CD4-positive, alpha-beta T cell (primary cell): Measurements from ENCODE around the gene YKT6. TPM values are rescaled to one million over a fixed set of nuclear protein-coding genes. Genes with fewer than 3 reads are reported as not detected.
"Not testable (repeated sequence)": the region's sequence is repeated elsewhere in the genome, so short reads cannot be mapped to it uniquely, and the experiment has no call there.

Experiments used
- ATAC-seq: fragments of 200-7000 bp; cut with Tn5 transposase; one replicate; pipeline ENCODE4 v1.10.0; 2022; ENCODE audit warnings: mild to moderate bottlenecking; ENCODE audit not compliant: poor library complexity
- CTCF ChIA-PET: fragments of 350-600 bp; sonication (Branson Sonifier 250); formaldehyde crosslinking; loops from one replicate; lab custom pipeline; 2021; ENCODE audit warnings: antibody characterized with exemption, inconsistent platforms; lab: Charles Lee
- POLR2A ChIA-PET: fragments of 350-600 bp; sonication (Branson Sonifier 250); formaldehyde crosslinking; loops from one replicate; lab custom pipeline; 2021; ENCODE audit warnings: antibody characterized with exemption, inconsistent platforms; lab: Charles Lee
- DNase-seq, 14 experiments: peaks; one replicate each; pipeline ENCODE4 v3.0.0-alpha.2; 2013 to 2020; ENCODE audit warnings: mixed read lengths in 2 of 14
- H3K27ac ChIP-seq, 2 donors: one replicate each; pipeline versions ENCODE4 v1.5.1 to v1.7.0; 2013; ENCODE audit warnings: low read length in 2 of 2, low read depth in 1 of 2, mild to moderate bottlenecking in 1 of 2
- H3K27me3 ChIP-seq, 2 experiments: 1 replicate in 1 of 2; 2 replicates in 1 of 2; pipeline versions ENCODE4 v1.6.1 to v1.7.0; 2013; ENCODE audit warnings: low read length in 2 of 2, control low read depth in 1 of 2, mild to moderate bottlenecking in 1 of 2, moderate library complexity in 1 of 2; ENCODE audit not compliant: insufficient read depth in 2 of 2, control insufficient read depth in 1 of 2
- H3K36me3 ChIP-seq: one replicate; pipeline ENCODE4 v1.6.1; 2013; ENCODE audit warnings: low read length, control low read depth; ENCODE audit not compliant: insufficient read depth
- H3K4me1 ChIP-seq: one replicate; pipeline ENCODE4 v1.6.1; 2013; ENCODE audit warnings: low read length, control low read depth; ENCODE audit not compliant: insufficient read depth
- H3K4me3 ChIP-seq: one replicate; pipeline ENCODE4 v1.5.1; 2013; ENCODE audit warnings: mild to moderate bottlenecking, low read length, moderate library complexity
- H3K9me3 ChIP-seq, 2 experiments: 1 replicate in 1 of 2; 2 replicates in 1 of 2; pipeline versions ENCODE4 v1.6.1 to v1.7.0; 2013; ENCODE audit warnings: low read length in 2 of 2, mild to moderate bottlenecking in 2 of 2, control low read depth in 1 of 2, moderate library complexity in 1 of 2; ENCODE audit not compliant: control insufficient read depth in 1 of 2, insufficient read depth in 1 of 2
- H3K27ac Mint-ChIP-seq: one replicate; pipeline ENCODE4 v1.8.0; 2020; ENCODE audit warnings: mixed read lengths
- H3K27me3 Mint-ChIP-seq: one replicate; pipeline ENCODE4 v1.8.0; 2021; ENCODE audit warnings: mixed read lengths
- H3K36me3 Mint-ChIP-seq: one replicate; pipeline ENCODE4 v1.8.0; 2021; ENCODE audit warnings: low read depth, mixed read lengths
- H3K4me1 Mint-ChIP-seq: one replicate; pipeline ENCODE4 v1.8.0; 2021; ENCODE audit warnings: low read depth, mixed read lengths
- H3K4me3 Mint-ChIP-seq: one replicate; pipeline ENCODE4 v1.8.0; 2020; ENCODE audit warnings: mild to moderate bottlenecking, mixed read lengths
- H3K9me3 Mint-ChIP-seq: one replicate; pipeline ENCODE4 v1.8.0; 2020; ENCODE audit warnings: mixed read lengths
- intact Hi-C, 2 experiments: fragments of 100-400 bp; cut with DNase I in 1 of 2; cut with micrococcal nuclease in 1 of 2; formaldehyde crosslinking; loops; one replicate each; pipeline versions ENCODE4 v1.15.1 to v1.9.0; 2023 to 2025; cut with DNase I, micrococcal nuclease
- total RNA-seq, 174 experiments: library from RNA in 2 of 174; stranded (reverse) in 2 of 174; gene quantifications; one replicate each; pipeline ENCODE4 v1.2.3 and lab custom pipeline; 2021 to 2026
- TF ChIP-seq, protein P1 (sequence below): fragments of 200-600 bp; IDR thresholded peaks from one replicate; pipeline ENCODE4 v1.8.0; 2022; ENCODE audit warnings: antibody characterized with exemption, mild to moderate bottlenecking

The YKT6 gene
- total RNA-seq, 2 experiments from 2014 or later, result 85.0 to 86.4 TPM

- ATAC-seq (no peak), DNase-seq (no peak)
- H3K36me3 Mint-ChIP-seq, result no peaks in the 10 kb centered on the region
- intact Hi-C loops, result no loop called here
- no peak overlapping the region for H3K27ac ChIP-seq
- no peak overlapping the region for H3K4me3 ChIP-seq
- H3K4me1 Mint-ChIP-seq, result no peaks in the 10 kb centered on the region
- peaks cover 30% of the 10 kb centered on the region for H3K27me3 Mint-ChIP-seq
- H3K36me3 ChIP-seq, result no peaks in the 10 kb centered on the region
- POLR2A ChIA-PET, result no interaction called here
- no peak overlapping the region for H3K4me3 Mint-ChIP-seq
- H3K27me3 ChIP-seq, result peaks cover 6 to 7% of the 10 kb centered on the region in 2 experiments
- TF ChIP-seq, protein P1, sequence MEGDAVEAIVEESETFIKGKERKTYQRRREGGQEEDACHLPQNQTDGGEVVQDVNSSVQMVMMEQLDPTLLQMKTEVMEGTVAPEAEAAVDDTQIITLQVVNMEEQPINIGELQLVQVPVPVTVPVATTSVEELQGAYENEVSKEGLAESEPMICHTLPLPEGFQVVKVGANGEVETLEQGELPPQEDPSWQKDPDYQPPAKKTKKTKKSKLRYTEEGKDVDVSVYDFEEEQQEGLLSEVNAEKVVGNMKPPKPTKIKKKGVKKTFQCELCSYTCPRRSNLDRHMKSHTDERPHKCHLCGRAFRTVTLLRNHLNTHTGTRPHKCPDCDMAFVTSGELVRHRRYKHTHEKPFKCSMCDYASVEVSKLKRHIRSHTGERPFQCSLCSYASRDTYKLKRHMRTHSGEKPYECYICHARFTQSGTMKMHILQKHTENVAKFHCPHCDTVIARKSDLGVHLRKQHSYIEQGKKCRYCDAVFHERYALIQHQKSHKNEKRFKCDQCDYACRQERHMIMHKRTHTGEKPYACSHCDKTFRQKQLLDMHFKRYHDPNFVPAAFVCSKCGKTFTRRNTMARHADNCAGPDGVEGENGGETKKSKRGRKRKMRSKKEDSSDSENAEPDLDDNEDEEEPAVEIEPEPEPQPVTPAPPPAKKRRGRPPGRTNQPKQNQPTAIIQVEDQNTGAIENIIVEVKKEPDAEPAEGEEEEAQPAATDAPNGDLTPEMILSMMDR, result no peak
- H3K9me3 Mint-ChIP-seq, result no peaks in the 10 kb centered on the region
- no peak overlapping the region for H3K27ac Mint-ChIP-seq
- CTCF ChIA-PET, result no interaction called here
- H3K4me1 ChIP-seq, result no peaks in the 10 kb centered on the region
- peaks cover 0 to 3% of the 10 kb centered on the region in 2 experiments for H3K9me3 ChIP-seq
Observed at GRCh38 chr7:44173911-44174693, 26.7 kb upstream of the YKT6 start.

- H3K27me3 ChIP-seq, H3K9me3 ChIP-seq, H3K36me3 Mint-ChIP-seq, H3K36me3 ChIP-seq, CTCF ChIA-PET, H3K9me3 Mint-ChIP-seq, ATAC-seq, H3K4me1 ChIP-seq, H3K27ac Mint-ChIP-seq, intact Hi-C loops, DNase-seq, H3K27ac ChIP-seq, POLR2A ChIA-PET, H3K4me3 Mint-ChIP-seq, H3K4me3 ChIP-seq, H3K4me1 Mint-ChIP-seq: not testable (repeated sequence)
- peaks cover 30% of the 10 kb centered on the region for H3K27me3 Mint-ChIP-seq
Observed at GRCh38 chr7:44174694-44174948, 26.2 kb upstream of the YKT6 start.

GRCh38 chr7:44175730-44176129 is 25.0 kb upstream of the YKT6 start:
- Mint-ChIP-seq H3K36me3 (no peaks in the 10 kb centered on the region), H3K27me3 (peaks cover 30% of the 10 kb centered on the region), H3K27ac (no peak overlapping the region), H3K4me1 (no peaks in the 10 kb centered on the region), H3K4me3 (no peak overlapping the region), H3K9me3 (no peaks in the 10 kb centered on the region)
- ChIA-PET POLR2A (no interaction called here), CTCF (no interaction called here)
- no peak overlapping the region for H3K27ac ChIP-seq
- DNase-seq (no peak), ATAC-seq (no peak)
- no peaks in the 10 kb centered on the region for H3K4me1 ChIP-seq
- peaks cover 6 to 7% of the 10 kb centered on the region in 2 experiments for H3K27me3 ChIP-seq
- H3K4me3 ChIP-seq, result no peak overlapping the region
- H3K9me3 ChIP-seq, result peaks cover 0 to 3% of the 10 kb centered on the region in 2 experiments
- intact Hi-C loops, result no loop called here
- no peaks in the 10 kb centered on the region for H3K36me3 ChIP-seq
- TF ChIP-seq, protein P1, result no peak

- ChIA-PET CTCF (no interaction called here), POLR2A (no interaction called here)
- DNase-seq, result no peak
- Histone ChIP-seq H3K36me3 (no peaks in the 10 kb centered on the region), H3K4me3 (no peak overlapping the region), H3K27me3 (peaks cover 6 to 7% of the 10 kb centered on the region in 2 experiments), H3K27ac (no peak overlapping the region), H3K4me1 (no peaks in the 10 kb centered on the region), H3K9me3 (peaks cover 0 to under 1% of the 10 kb centered on the region in 2 experiments)
- Mint-ChIP-seq H3K27ac (no peak overlapping the region), H3K4me1 (no peaks in the 10 kb centered on the region), H3K9me3 (no peaks in the 10 kb centered on the region), H3K4me3 (no peak overlapping the region), H3K36me3 (no peaks in the 10 kb centered on the region), H3K27me3 (peaks cover 30% of the 10 kb centered on the region)
- intact Hi-C loops, result no loop called here
- no peak for ATAC-seq
- TF ChIP-seq, protein P1, result no peak
Observed at GRCh38 chr7:44176486-44176885, 24.3 kb upstream of the YKT6 start.
